ENCODE results near the gene TRMT2A.

Gene TRMT2A

GRCh38 chr22:20083891-20084546 is 33.0 kb downstream of the TRMT2A start:
- no peak overlapping the region for H3K4me3 ChIP-seq (replicated peaks; ENCODE audit: low read depth, low read length)
- no peak for DNase-seq (ENCODE audit: low read depth)
- no peak for TF ChIP-seq CTCF (IDR thresholded peaks at IDR 0.05; ENCODE audit: low read length, missing control alignments)

- DNase-seq (ENCODE audit: low read depth): no peak
- TF ChIP-seq CTCF (IDR thresholded peaks at IDR 0.05; ENCODE audit: low read length, missing control alignments): no peak
- H3K4me3 ChIP-seq (replicated peaks; ENCODE audit: low read depth, low read length): no peak overlapping the region
Measured at GRCh38 chr22:20083157-20083890, 33.7 kb downstream of the TRMT2A start.

- H3K4me3 ChIP-seq (replicated peaks; ENCODE audit: low read depth, low read length): peak overlapping the region; percentile 89
- TF ChIP-seq CTCF (IDR thresholded peaks at IDR 0.05; ENCODE audit: low read length, missing control alignments): no peak
- peak; percentile 56 for DNase-seq (ENCODE audit: low read depth)
Measured at GRCh38 chr22:20080776-20081654, 36.0 kb downstream of the TRMT2A start.

- no peak for TF ChIP-seq CTCF (IDR thresholded peaks at IDR 0.05; ENCODE audit: low read length, missing control alignments)
- peak; percentile 20 for DNase-seq (ENCODE audit: low read depth)
Measured at GRCh38 chr22:20080445-20080775, 36.6 kb downstream of the TRMT2A start.

GRCh38 chr22:20079745-20080444 is 37.1 kb downstream of the TRMT2A start, which contains the start of gene DGCR8:
Gene DGCR8 (plus strand): TSS chr22:20080241. CDS start chr22:20085964, 5,723 bp downstream.
- DNase-seq (ENCODE audit: low read depth): peak; percentile 94
- TF ChIP-seq CTCF (IDR thresholded peaks at IDR 0.05; ENCODE audit: low read length, missing control alignments): no peak
- H3K4me3 ChIP-seq (replicated peaks; ENCODE audit: low read depth, low read length): peak within 1 kb of the TSS; percentile 89

More at GRCh38 chr22:20080445-20080775, 36.6 kb downstream of the TRMT2A start:
- H3K4me3 ChIP-seq (replicated peaks; ENCODE audit: low read depth, low read length): peak overlapping the region; percentile 89

DNA sequence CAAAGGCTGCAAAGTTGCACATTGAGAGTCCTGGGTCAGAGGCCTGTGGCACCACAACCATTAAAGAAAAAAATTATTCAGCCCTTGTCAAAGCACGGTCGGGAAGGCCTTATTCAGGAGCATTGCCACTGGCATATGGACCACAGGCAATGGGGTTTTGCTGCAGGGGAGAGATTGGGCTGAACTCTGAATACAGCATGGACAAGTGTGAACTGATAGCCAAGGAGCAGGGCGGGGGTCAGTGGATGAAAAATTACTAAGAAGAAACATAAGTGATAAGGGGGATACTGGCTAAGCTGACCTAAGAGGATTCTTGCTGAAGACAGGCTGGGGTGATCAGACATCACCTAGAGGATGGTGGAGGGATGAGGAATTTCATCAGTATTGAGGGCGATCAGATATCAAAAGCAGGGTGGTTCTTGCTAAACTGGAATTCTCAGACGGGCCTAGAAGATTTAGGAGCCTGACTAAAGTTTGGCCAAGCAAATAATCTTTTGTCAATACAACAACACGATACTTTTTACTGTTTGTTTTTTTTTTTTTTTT is 40.3 kb downstream of the TRMT2A start:
- no peak overlapping the region for H3K4me3 ChIP-seq (replicated peaks; ENCODE audit: low read depth, low read length)
- no peak for DNase-seq (ENCODE audit: low read depth)
- TF ChIP-seq CTCF (IDR thresholded peaks at IDR 0.05; ENCODE audit: low read length, missing control alignments): no peak
